Hepatocyte (in vitro differentiated cells): ENCODE data around the gene ARHGAP15.

Experiments used
- CTCF ChIP-seq: fragments of 200-600 bp; sonication (generic); IDR thresholded peaks from 2 replicates; pipeline ENCODE4 v1.5.1; 2016; ENCODE audit warnings: antibody characterized with exemption, mild to moderate bottlenecking; ENCODE audit not compliant: poor library complexity
- EZH2 ChIP-seq: fragments of 200-600 bp; sonication (generic); IDR thresholded peaks from 2 replicates; pipeline ENCODE4 v1.6.1; 2016; ENCODE audit warnings: antibody characterized with exemption, mild to moderate bottlenecking, borderline replicate concordance
- EZH2phosphoT487 ChIP-seq: fragments of 200-600 bp; sonication (generic); IDR thresholded peaks from one replicate; pipeline ENCODE4 v1.6.1; 2018; ENCODE audit warnings: antibody characterized with exemption, mild to moderate bottlenecking, low read depth, moderate library complexity; ENCODE audit not compliant: unreplicated experiment, severe bottlenecking

GRCh38 chr2:143698352-143698751, 569.1 kb downstream of the ARHGAP15 start:
- TF ChIP-seq CTCF (no peak), EZH2 (no peak), EZH2phosphoT487 (no peak)
